GM12878 (cell line): ENCODE results near the gene TEX2. TPM values are rescaled to one million over a fixed set of nuclear protein-coding genes. Genes with fewer than 3 reads are reported as not detected.

Experiments used
- CREM ChIP-seq: IDR thresholded peaks from 2 replicates; pipeline ENCODE4 v1.6.1; 2014; ENCODE audit warnings: antibody characterized with exemption, low read depth
- DPF2 ChIP-seq: fragments of 450-650 bp; IDR thresholded peaks from 2 replicates; pipeline ENCODE4 v1.6.1; 2017; ENCODE audit warnings: mild to moderate bottlenecking
- E2F4 ChIP-seq: IDR thresholded peaks from 2 replicates; pipeline ENCODE4 v1.6.1; 2012; ENCODE audit warnings: low read depth, low read length, improper control_type of control experiment
- ESRRA ChIP-seq: IDR thresholded peaks from 2 replicates; pipeline ENCODE4 v1.6.1; 2012; ENCODE audit warnings: mild to moderate bottlenecking, low read length, improper control_type of control experiment
- ETV6 ChIP-seq, 2 experiments: fragments of 450-650 bp in 1 of 2; IDR thresholded peaks in 1 of 2; conservative IDR thresholded peaks in 1 of 2; 2 replicates each; pipeline ENCODE4 v1.6.1; 2014; ENCODE audit warnings: antibody characterized with exemption in 1 of 2, borderline replicate concordance in 1 of 2, low read depth in 1 of 2, mild to moderate bottlenecking in 1 of 2, moderate library complexity in 1 of 2
- MTA2 ChIP-seq: fragments of 450-650 bp; IDR thresholded peaks from 2 replicates; pipeline ENCODE4 v1.6.1; 2016; ENCODE audit warnings: low read depth, mild to moderate bottlenecking, moderate library complexity
- MTA3 ChIP-seq: IDR thresholded peaks from 2 replicates; pipeline ENCODE4 v1.6.1; 2012; ENCODE audit warnings: low read length, inconsistent platforms, borderline replicate concordance
- NR2C1 ChIP-seq: fragments of 450-650 bp; IDR thresholded peaks from 2 replicates; pipeline ENCODE4 v1.6.1; 2017; ENCODE audit warnings: antibody characterized with exemption, mild to moderate bottlenecking, moderate library complexity
- RAD51 ChIP-seq: fragments of 450-650 bp; IDR thresholded peaks from 2 replicates; pipeline ENCODE4 v1.6.1; 2016; ENCODE audit warnings: moderate library complexity, mild to moderate bottlenecking, inconsistent platforms
- STAT1 ChIP-seq: fragments of 450-650 bp; conservative IDR thresholded peaks from 2 replicates; pipeline ENCODE4 v1.6.1; 2014; ENCODE audit warnings: antibody characterized with exemption, mild to moderate bottlenecking
- STAT3 ChIP-seq: IDR thresholded peaks from 2 replicates; pipeline ENCODE4 v1.6.1; 2011; ENCODE audit warnings: low read depth, low read length, improper control_type of control experiment
- USF2 ChIP-seq: IDR thresholded peaks from 2 replicates; pipeline ENCODE4 v1.6.1; 2011; ENCODE audit warnings: low read depth, low read length, improper control_type of control experiment, borderline replicate concordance
- YY1 ChIP-seq: IDR thresholded peaks from 2 replicates; pipeline ENCODE4 v1.6.1; 2011; ENCODE audit warnings: low read depth, mild to moderate bottlenecking, low read length
- ZBTB11 ChIP-seq: fragments of 450-650 bp; formaldehyde crosslinking; IDR thresholded peaks from 2 replicates; pipeline ENCODE4 v1.5.0; 2022; ENCODE audit warnings: mild to moderate bottlenecking, missing genetic modification characterization
- ZBTB4 ChIP-seq: fragments of 450-650 bp; formaldehyde crosslinking; IDR thresholded peaks from 2 replicates; pipeline ENCODE4 v1.4.0; 2022; ENCODE audit warnings: mild to moderate bottlenecking, moderate library complexity
- polyA plus RNA-seq, 11 experiments: library from polyadenylated mRNA; depleted of rRNA in 4 of 11; unstranded in 6 of 11; stranded (reverse) in 5 of 11; fragments of >200 nt; fragmentation: Nextera tagmentation in 4 of 11; fragmentation: Illumina TruSeq in 1 of 11; extraction: Ambion mirVana in 4 of 11; extraction: Trizol in 1 of 11; gene quantifications; 1 replicate in 1 of 11; 2 replicates in 10 of 11; pipeline versions ENCODE4 v1.2.1 to v1.2.3, GENCODE V29; 2011 to 2016; ENCODE audit warnings: inconsistent platforms in 2 of 11, missing spikeins in 2 of 11, low read depth in 1 of 11
- total RNA-seq, 4 experiments: library from RNA; depleted of rRNA in 3 of 4; stranded (reverse); fragments of >200 nt in 3 of 4; fragmentation: Illumina TruSeq in 1 of 4; extraction: Trizol in 1 of 4; gene quantifications; 2 replicates each; pipeline versions ENCODE4 v1.2.1 to v1.2.3, GENCODE V29; 2013 to 2021
- TF ChIP-seq, protein P1 (sequence below): IDR thresholded peaks from 2 replicates; pipeline ENCODE4 v1.6.1; 2012; ENCODE audit warnings: low read length, inconsistent platforms

TEX2 gene
- total and polyA plus RNA-seq, 10 of the 15 experiments (the other 5 are each of a cell fraction or from before 2014, with no cell fraction given) = 3.8 to 19.9 (median 15.8) TPM

DNA sequence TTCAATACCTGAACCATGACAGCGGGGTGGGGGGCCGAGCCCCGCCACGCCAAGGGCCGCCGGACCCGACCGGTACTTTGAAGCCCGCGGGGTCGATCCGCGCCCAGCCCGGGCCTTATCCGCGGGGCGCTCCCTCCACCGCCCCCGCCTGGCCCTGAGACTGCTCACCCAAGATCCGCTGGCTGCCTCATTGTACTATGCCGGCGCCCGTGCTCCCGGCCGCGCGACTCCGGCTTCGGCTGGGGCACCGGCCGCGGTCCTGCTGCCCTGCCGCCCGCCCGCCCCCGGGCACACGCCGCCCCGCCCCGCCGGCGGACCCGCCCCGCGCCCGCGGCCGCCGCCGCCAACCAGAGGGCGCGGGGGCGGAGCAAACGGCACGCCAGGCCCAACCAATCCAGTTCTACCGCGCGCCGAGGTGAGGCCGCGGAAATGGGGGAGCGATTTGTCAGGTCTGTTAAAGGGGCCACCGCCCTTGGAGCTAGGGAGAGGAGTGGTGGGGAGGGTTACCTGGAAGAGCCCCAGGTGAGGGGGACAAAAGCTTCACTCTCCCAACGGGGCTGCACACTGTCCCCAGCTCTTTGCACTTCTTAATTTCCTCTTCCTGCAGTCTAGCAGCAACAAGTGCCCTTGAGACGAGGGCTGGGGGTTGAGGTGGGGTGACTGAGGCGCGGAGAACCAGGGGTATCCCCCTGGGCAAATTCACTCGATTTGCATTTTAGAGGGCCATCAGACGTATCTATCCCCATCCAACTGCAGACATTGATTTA lies at the start of gene TEX2 (continued):
- TF ChIP-seq ETV6 (conservative IDR thresholded peaks at IDR 0.05 in 1 of 2, IDR thresholded peaks at IDR 0.05 in 1 of 2; ENCODE audit: borderline replicate concordance in 1 of 2, low read depth in 1 of 2) (no peak), MTA3 (no peak), DPF2 (peak; percentile 43), YY1 (peak; percentile 83), MTA2 (no peak), CREM (peak; percentile 72; the same call in 1 of the 2 replicates), ESRRA (no peak; the same call in 1 of the 2 replicates), STAT3 (no peak), NR2C1 (no peak; the same call in 1 of the 2 replicates), RAD51 (peak; percentile 39; the same call in 1 of the 2 replicates), USF2 (no peak), ZBTB11 (no peak), STAT1 (peak; percentile 93; the same call in 1 of the 2 replicates), ZBTB4 (CRISPR knock-in tag) (no peak), E2F4 (peak; percentile 40; the same call in 1 of the 2 replicates)
- TF ChIP-seq, protein P1, sequence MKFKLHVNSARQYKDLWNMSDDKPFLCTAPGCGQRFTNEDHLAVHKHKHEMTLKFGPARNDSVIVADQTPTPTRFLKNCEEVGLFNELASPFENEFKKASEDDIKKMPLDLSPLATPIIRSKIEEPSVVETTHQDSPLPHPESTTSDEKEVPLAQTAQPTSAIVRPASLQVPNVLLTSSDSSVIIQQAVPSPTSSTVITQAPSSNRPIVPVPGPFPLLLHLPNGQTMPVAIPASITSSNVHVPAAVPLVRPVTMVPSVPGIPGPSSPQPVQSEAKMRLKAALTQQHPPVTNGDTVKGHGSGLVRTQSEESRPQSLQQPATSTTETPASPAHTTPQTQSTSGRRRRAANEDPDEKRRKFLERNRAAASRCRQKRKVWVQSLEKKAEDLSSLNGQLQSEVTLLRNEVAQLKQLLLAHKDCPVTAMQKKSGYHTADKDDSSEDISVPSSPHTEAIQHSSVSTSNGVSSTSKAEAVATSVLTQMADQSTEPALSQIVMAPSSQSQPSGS = no peak
